ENCODE data around the gene MATK.

Gene MATK

GRCh38 chr19:3781603-3782002 lies 4.6 kb downstream of the MATK start:
- no peaks in the 10 kb centered on the region for H3K36me3 ChIP-seq (replicated peaks in 1 of 2; ENCODE audit: control insufficient read depth in 2 of 2, insufficient read depth in 2 of 2, low read length in 2 of 2)
- no peak overlapping the region for H4K91ac ChIP-seq (ENCODE audit: low read depth, low read length, poor library complexity)
- H2BK15ac ChIP-seq (ENCODE audit: low read length) = no peak overlapping the region
- no peak overlapping the region for H2BK120ac ChIP-seq (ENCODE audit: low read depth, low read length)
- H3K18ac ChIP-seq (ENCODE audit: low read length) = no peak overlapping the region
- H4K8ac ChIP-seq (ENCODE audit: low read depth, low read length) = no peak overlapping the region
- H3K27ac ChIP-seq (replicated peaks; ENCODE audit: low read length) = no peak overlapping the region
- H2AFZ ChIP-seq (ENCODE audit: low read length) = no peak overlapping the region
- no peak overlapping the region for H3K9ac ChIP-seq (ENCODE audit: low read depth, low read length, poor library complexity)
- no peak overlapping the region for H3K4me3 ChIP-seq (ENCODE audit: low read length in 2 of 2)
- no peak overlapping the region for H2BK12ac ChIP-seq (ENCODE audit: low read length)
- no peaks in the 10 kb centered on the region for H3K79me1 ChIP-seq (ENCODE audit: low read depth, low read length)
- no peak overlapping the region for H2BK5ac ChIP-seq (ENCODE audit: low read length)
- H3K23ac ChIP-seq (ENCODE audit: low read depth, low read length, poor library complexity) = no peak overlapping the region
- no peak overlapping the region for H3K4ac ChIP-seq (ENCODE audit: low read length)
- H3K9me3 ChIP-seq (replicated peaks in 1 of 2; ENCODE audit: control insufficient read depth in 2 of 2, insufficient read depth in 1 of 2, low read depth in 1 of 2, low read length in 2 of 2) = peaks cover 16 to 22% of the 10 kb centered on the region in 2 donors
- peaks cover 8 to 31% (median 31%) of the 10 kb centered on the region in 3 experiments for H3K27me3 ChIP-seq (ENCODE audit: control insufficient read depth in 3 of 3, insufficient read depth in 3 of 3, low read depth in 1 of 3, low read length in 3 of 3)
- peaks cover 2 to 6% of the 10 kb centered on the region in 2 donors for H3K4me1 ChIP-seq (ENCODE audit: control insufficient read depth in 2 of 2, insufficient read depth in 1 of 2, low read depth in 1 of 2, low read length in 2 of 2)
- H2AK5ac ChIP-seq (ENCODE audit: low read depth, low read length) = no peak overlapping the region
- no peak overlapping the region for H3K4me2 ChIP-seq (ENCODE audit: insufficient read depth, low read length, poor library complexity, severe bottlenecking)
- DNase-seq (ENCODE audit: low spot score) = no peak
- no peak overlapping the region for H3K14ac ChIP-seq (ENCODE audit: low read length)
- WGBS, 2 donors (ENCODE audit: extremely low coverage in 2 of 2, insufficient read length in 2 of 2, insufficient replicate concordance in 1 of 2) = no CpG with 5 or more reads among the region's 2 CpGs

- no peak overlapping the region for H2BK5ac ChIP-seq (ENCODE audit: low read length)
- H3K9ac ChIP-seq (ENCODE audit: low read depth, low read length, poor library complexity) = no peak overlapping the region
- no peak overlapping the region for H4K91ac ChIP-seq (ENCODE audit: low read depth, low read length, poor library complexity)
- H2BK15ac ChIP-seq (ENCODE audit: low read length) = no peak overlapping the region
- H3K23ac ChIP-seq (ENCODE audit: low read depth, low read length, poor library complexity) = no peak overlapping the region
- H3K9me3 ChIP-seq (replicated peaks in 1 of 2; ENCODE audit: control insufficient read depth in 2 of 2, insufficient read depth in 1 of 2, low read depth in 1 of 2, low read length in 2 of 2) = peaks cover 16 to 22% of the 10 kb centered on the region in 2 donors
- no peak overlapping the region for H3K4ac ChIP-seq (ENCODE audit: low read length)
- no peak for DNase-seq (ENCODE audit: low spot score)
- no peak overlapping the region for H2AFZ ChIP-seq (ENCODE audit: low read length)
- peaks cover 6 to 25% (median 24%) of the 10 kb centered on the region in 3 experiments for H3K27me3 ChIP-seq (ENCODE audit: control insufficient read depth in 3 of 3, insufficient read depth in 3 of 3, low read depth in 1 of 3, low read length in 3 of 3)
- WGBS, 2 donors (ENCODE audit: extremely low coverage in 2 of 2, insufficient read length in 2 of 2, insufficient replicate concordance in 1 of 2) = no CpG with 5 or more reads among the region's 9 CpGs
- H3K36me3 ChIP-seq (replicated peaks in 1 of 2; ENCODE audit: control insufficient read depth in 2 of 2, insufficient read depth in 2 of 2, low read length in 2 of 2) = no peaks in the 10 kb centered on the region
- H3K79me1 ChIP-seq (ENCODE audit: low read depth, low read length) = no peaks in the 10 kb centered on the region
- H3K4me2 ChIP-seq (ENCODE audit: insufficient read depth, low read length, poor library complexity, severe bottlenecking) = no peak overlapping the region
- peaks cover 2 to 6% of the 10 kb centered on the region in 2 donors for H3K4me1 ChIP-seq (ENCODE audit: control insufficient read depth in 2 of 2, insufficient read depth in 1 of 2, low read depth in 1 of 2, low read length in 2 of 2)
- no peak overlapping the region for H2BK120ac ChIP-seq (ENCODE audit: low read depth, low read length)
- H3K18ac ChIP-seq (ENCODE audit: low read length) = no peak overlapping the region
- H3K27ac ChIP-seq (replicated peaks; ENCODE audit: low read length) = no peak overlapping the region
- H2AK5ac ChIP-seq (ENCODE audit: low read depth, low read length) = no peak overlapping the region
- H3K14ac ChIP-seq (ENCODE audit: low read length) = no peak overlapping the region
- no peak overlapping the region for H4K8ac ChIP-seq (ENCODE audit: low read depth, low read length)
- H3K4me3 ChIP-seq (ENCODE audit: low read length in 2 of 2) = no peak overlapping the region
- H2BK12ac ChIP-seq (ENCODE audit: low read length) = no peak overlapping the region
Measured at GRCh38 chr19:3780786-3781304, 5.3 kb downstream of the MATK start.

GRCh38 chr19:3778899-3779723 lies 7.1 kb downstream of the MATK start:
- no CpG with 5 or more reads among the region's 44 CpGs for WGBS, 2 donors (ENCODE audit: extremely low coverage in 2 of 2, insufficient read length in 2 of 2, insufficient replicate concordance in 1 of 2)
- H3K9ac ChIP-seq (ENCODE audit: low read depth, low read length, poor library complexity) = no peak overlapping the region
- H3K4me1 ChIP-seq (ENCODE audit: control insufficient read depth in 2 of 2, insufficient read depth in 1 of 2, low read depth in 1 of 2, low read length in 2 of 2) = peaks cover 0 to 3% of the 10 kb centered on the region in 2 donors
- H3K4me2 ChIP-seq (ENCODE audit: insufficient read depth, low read length, poor library complexity, severe bottlenecking) = no peak overlapping the region
- H3K79me1 ChIP-seq (ENCODE audit: low read depth, low read length) = no peaks in the 10 kb centered on the region
- H3K4me3 ChIP-seq (ENCODE audit: low read length in 2 of 2) = no peak overlapping the region
- H3K27ac ChIP-seq (replicated peaks; ENCODE audit: low read length) = no peak overlapping the region
- H3K9me3 ChIP-seq (replicated peaks in 1 of 2; ENCODE audit: control insufficient read depth in 2 of 2, insufficient read depth in 1 of 2, low read depth in 1 of 2, low read length in 2 of 2) = peaks cover 16 to 22% of the 10 kb centered on the region in 2 donors
- H2AK5ac ChIP-seq (ENCODE audit: low read depth, low read length) = peak overlapping the region; percentile 61
- H3K14ac ChIP-seq (ENCODE audit: low read length) = no peak overlapping the region
- peaks cover 0 to 11% (median 7%) of the 10 kb centered on the region in 3 experiments for H3K27me3 ChIP-seq (ENCODE audit: control insufficient read depth in 3 of 3, insufficient read depth in 3 of 3, low read depth in 1 of 3, low read length in 3 of 3)
- DNase-seq (ENCODE audit: low spot score) = no peak
- H2BK120ac ChIP-seq (ENCODE audit: low read depth, low read length) = peak overlapping the region; percentile 38
- H2AFZ ChIP-seq (ENCODE audit: low read length) = no peak overlapping the region
- no peak overlapping the region for H4K91ac ChIP-seq (ENCODE audit: low read depth, low read length, poor library complexity)
- no peak overlapping the region for H4K8ac ChIP-seq (ENCODE audit: low read depth, low read length)
- no peaks in the 10 kb centered on the region for H3K36me3 ChIP-seq (replicated peaks in 1 of 2; ENCODE audit: control insufficient read depth in 2 of 2, insufficient read depth in 2 of 2, low read length in 2 of 2)
- H3K18ac ChIP-seq (ENCODE audit: low read length) = peak overlapping the region; percentile 15
- no peak overlapping the region for H2BK12ac ChIP-seq (ENCODE audit: low read length)
- H3K4ac ChIP-seq (ENCODE audit: low read length) = no peak overlapping the region
- H2BK15ac ChIP-seq (ENCODE audit: low read length) = peak overlapping the region; percentile 15
- no peak overlapping the region for H2BK5ac ChIP-seq (ENCODE audit: low read length)
- no peak overlapping the region for H3K23ac ChIP-seq (ENCODE audit: low read depth, low read length, poor library complexity)

- H2BK15ac ChIP-seq (ENCODE audit: low read length) = no peak overlapping the region
- H3K27ac ChIP-seq (replicated peaks; ENCODE audit: low read length) = no peak overlapping the region
- no peak overlapping the region for H3K4ac ChIP-seq (ENCODE audit: low read length)
- H2BK120ac ChIP-seq (ENCODE audit: low read depth, low read length) = no peak overlapping the region
- H2BK5ac ChIP-seq (ENCODE audit: low read length) = peak overlapping the region; percentile 22
- no peak overlapping the region for H3K4me2 ChIP-seq (ENCODE audit: insufficient read depth, low read length, poor library complexity, severe bottlenecking)
- peaks cover 0 to 3% of the 10 kb centered on the region in 2 donors for H3K4me1 ChIP-seq (ENCODE audit: control insufficient read depth in 2 of 2, insufficient read depth in 1 of 2, low read depth in 1 of 2, low read length in 2 of 2)
- peak overlapping the region; percentile 86 for H2AK5ac ChIP-seq (ENCODE audit: low read depth, low read length)
- H4K91ac ChIP-seq (ENCODE audit: low read depth, low read length, poor library complexity) = no peak overlapping the region
- no peak overlapping the region for H4K8ac ChIP-seq (ENCODE audit: low read depth, low read length)
- H3K36me3 ChIP-seq (replicated peaks in 1 of 2; ENCODE audit: control insufficient read depth in 2 of 2, insufficient read depth in 2 of 2, low read length in 2 of 2) = no peaks in the 10 kb centered on the region
- H3K9ac ChIP-seq (ENCODE audit: low read depth, low read length, poor library complexity) = no peak overlapping the region
- H2BK12ac ChIP-seq (ENCODE audit: low read length) = no peak overlapping the region
- H3K23ac ChIP-seq (ENCODE audit: low read depth, low read length, poor library complexity) = peak overlapping the region; percentile 23
- peaks cover 16 to 19% of the 10 kb centered on the region in 2 donors for H3K9me3 ChIP-seq (replicated peaks in 1 of 2; ENCODE audit: control insufficient read depth in 2 of 2, insufficient read depth in 1 of 2, low read depth in 1 of 2, low read length in 2 of 2)
- H3K18ac ChIP-seq (ENCODE audit: low read length) = peak overlapping the region; percentile 22
- no peak for DNase-seq (ENCODE audit: low spot score)
- WGBS, 2 donors (ENCODE audit: extremely low coverage in 2 of 2, insufficient read length in 2 of 2, insufficient replicate concordance in 1 of 2) = no CpG with 5 or more reads among the region's 37 CpGs
- H3K79me1 ChIP-seq (ENCODE audit: low read depth, low read length) = no peaks in the 10 kb centered on the region
- peaks cover 0 to 5% (median 1%) of the 10 kb centered on the region in 3 experiments for H3K27me3 ChIP-seq (ENCODE audit: control insufficient read depth in 3 of 3, insufficient read depth in 3 of 3, low read depth in 1 of 3, low read length in 3 of 3)
- H2AFZ ChIP-seq (ENCODE audit: low read length) = no peak overlapping the region
- no peak overlapping the region for H3K14ac ChIP-seq (ENCODE audit: low read length)
- no peak overlapping the region for H3K4me3 ChIP-seq (ENCODE audit: low read length in 2 of 2)
Measured at GRCh38 chr19:3778104-3778867, 7.9 kb downstream of the MATK start.

All from neuronal stem cell (in vitro differentiated cells).